Measurements from ENCODE around the gene CCSER2.
"Not testable (repeated sequence)": the region's sequence is repeated elsewhere in the genome, so short reads cannot be mapped to it uniquely, and the experiment has no call there.

CCSER2 gene

GRCh38 chr10:84392181-84392580 is 63.8 kb downstream of the CCSER2 start:
- no peak for DNase-seq (ENCODE audit: low read depth)

DNA sequence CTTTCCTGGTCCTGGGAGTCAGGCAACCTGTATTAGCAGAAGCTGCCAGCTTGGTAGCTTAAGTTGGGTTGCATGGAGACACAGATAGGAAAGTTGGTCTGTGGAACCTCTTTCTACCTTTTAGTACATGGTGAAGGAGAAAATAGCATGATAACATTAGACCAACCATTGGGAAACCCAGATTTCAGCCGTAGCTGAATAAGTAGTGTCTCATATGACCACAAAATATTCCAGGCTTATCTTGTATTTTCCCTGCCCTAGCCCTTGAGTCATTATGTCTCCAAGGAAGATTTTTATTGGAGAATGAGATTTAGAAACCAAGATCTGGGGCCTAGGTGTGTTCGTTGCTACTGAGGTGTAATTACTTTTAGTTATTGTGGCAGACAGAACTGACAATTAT is 67.2 kb downstream of the CCSER2 start:
- DNase-seq (ENCODE audit: low read depth): no peak

- DNase-seq (ENCODE audit: low read depth): no peak
These were observed 69.4 kb downstream of the CCSER2 start for GRCh38 chr10:84397735-84398144.

- DNase-seq (ENCODE audit: low read depth): no peak
These were observed 70.3 kb downstream of the CCSER2 start for GRCh38 chr10:84398696-84399095.

DNA sequence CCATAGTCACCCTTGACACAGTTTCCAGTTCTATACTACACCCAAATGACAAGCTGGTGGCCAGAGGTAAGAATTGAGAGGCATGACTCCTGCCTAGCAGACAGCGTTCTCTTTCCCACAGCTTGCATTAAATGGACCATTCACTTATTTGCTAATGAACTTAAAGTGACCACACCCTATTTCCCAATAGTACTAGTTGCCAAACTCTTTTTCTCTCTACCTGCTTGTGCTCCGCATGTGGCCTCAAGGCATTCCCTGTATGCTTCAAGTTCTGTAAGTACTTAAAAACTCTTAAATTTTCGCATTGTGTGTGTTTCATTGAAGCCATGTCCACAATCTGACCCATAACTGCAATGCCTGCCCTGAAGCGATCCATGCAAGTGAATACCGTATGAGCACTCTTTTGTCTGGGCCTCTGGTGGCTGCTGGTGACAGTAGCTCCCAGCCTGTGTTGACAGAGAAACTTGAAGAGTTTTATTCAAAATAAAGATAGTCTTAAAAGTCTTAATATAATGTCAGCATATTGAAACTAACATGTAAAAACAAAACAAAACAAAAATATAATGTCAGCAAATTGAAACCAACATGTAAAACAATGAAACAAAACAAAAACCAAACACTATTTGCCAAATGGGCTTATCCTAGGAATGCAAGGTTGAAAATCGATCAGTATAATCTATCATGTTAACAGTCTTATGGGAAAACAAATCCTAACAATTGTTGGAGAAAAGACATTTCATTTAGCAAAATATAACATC is 73.6 kb downstream of the CCSER2 start:
- DNase-seq (ENCODE audit: low read depth): no peak

DNA sequence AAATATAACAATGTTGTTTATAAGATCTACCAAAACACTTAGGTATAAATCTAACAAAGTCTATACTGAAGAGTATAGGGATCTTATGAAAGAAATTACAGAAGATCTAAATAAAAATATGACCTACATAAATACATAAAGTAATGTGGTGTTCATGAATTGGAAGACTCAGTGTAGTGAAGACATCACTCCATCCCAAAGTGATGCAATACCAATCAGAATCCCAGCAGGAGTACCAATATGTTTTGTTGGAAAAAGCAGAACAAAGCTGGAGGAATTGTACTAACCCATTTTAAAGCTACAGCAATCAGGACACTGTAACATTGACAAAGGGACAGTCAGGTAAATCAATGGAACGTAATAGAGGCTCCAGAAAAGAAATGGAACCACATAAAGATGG is 76.4 kb downstream of the CCSER2 start:
- no peak for DNase-seq (ENCODE audit: low read depth)

- no peak for DNase-seq (ENCODE audit: low read depth)
These were observed 77.3 kb downstream of the CCSER2 start for GRCh38 chr10:84405662-84406061.

GRCh38 chr10:84406561-84406960 is 78.2 kb downstream of the CCSER2 start:
- no peak for DNase-seq (ENCODE audit: low read depth)

DNA sequence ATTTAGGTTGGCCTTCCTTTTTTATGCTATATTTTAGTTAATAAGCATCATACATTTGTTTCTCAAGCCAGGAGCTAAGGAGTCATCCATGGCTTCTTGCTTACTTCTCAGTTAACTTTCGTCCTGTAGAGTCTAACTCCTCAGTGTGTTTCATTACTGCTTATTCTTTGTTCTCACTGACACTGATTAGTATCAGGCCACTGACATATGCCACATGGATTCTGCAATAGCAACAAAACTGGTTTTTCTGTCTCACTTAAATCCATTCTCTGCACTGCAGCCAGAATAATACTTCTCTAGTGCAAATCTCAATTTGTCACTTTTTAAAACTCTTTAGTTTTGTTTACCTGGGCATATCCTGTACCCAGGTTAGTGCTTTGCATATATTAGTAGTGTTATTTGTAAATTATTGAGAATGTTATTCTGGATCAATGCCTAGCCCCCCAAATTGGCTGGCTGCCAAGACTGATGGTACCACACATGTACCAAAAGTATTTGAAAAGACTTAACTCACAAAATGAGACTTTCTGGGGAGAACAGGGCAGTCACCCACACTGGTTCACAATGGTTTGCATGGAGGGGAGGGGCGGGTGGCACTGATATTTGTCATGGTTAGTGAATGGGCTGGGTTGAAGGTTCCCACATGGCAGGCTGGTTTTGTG is 79.1 kb downstream of the CCSER2 start:
- DNase-seq (ENCODE audit: low read depth): no peak

DNA sequence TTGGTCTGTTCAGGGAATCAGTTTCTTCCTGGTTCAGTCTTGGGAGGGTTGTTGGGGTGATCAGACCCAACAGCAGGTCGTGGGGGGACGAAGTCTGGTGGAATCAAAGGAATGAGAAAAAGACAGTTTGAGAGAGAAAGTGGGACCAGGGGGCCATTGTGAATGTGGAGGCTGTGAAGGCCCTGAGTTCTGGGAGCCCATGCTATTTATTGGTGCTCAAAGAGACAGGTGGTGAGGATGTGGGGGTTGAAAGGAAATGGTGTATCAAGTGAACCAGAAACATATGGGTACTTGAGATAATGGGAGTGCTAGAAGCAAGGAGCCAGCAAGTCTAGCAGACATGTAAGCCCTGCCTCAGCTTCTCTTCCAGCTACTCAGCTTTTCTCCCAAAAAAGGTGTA is 84.1 kb downstream of the CCSER2 start:
- no peak for DNase-seq (ENCODE audit: low read depth)

DNA sequence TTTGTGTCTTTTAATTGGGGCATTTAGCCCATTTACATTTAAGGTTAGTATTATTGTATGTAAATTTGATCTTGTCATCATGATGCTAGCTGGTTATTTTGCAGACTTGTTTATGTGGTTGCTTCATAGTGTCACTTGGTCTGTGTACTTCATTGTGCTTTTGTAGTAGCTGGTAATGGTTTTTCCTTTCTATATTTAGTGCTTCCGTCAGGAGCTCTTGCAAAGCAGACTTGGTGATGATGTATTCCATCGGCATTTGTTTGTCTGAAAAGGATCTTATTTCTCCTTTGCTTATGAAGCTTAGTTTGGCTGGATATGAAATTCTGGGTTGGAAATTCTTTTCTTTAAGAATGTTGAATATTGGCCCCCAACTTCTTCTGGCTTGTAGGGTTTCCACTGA is 85.7 kb downstream of the CCSER2 start:
- DNase-seq (ENCODE audit: low read depth): not testable (repeated sequence)

GRCh38 chr10:84415539-84416244 is 87.3 kb downstream of the CCSER2 start:
- no peak for DNase-seq (ENCODE audit: low read depth)

- no peak for DNase-seq (ENCODE audit: low read depth)
These were observed 87.8 kb downstream of the CCSER2 start for GRCh38 chr10:84416245-84416555.

- DNase-seq (ENCODE audit: low read depth): no peak
These were observed 95.3 kb downstream of the CCSER2 start for GRCh38 chr10:84423719-84424118.

- peak; percentile 97 for DNase-seq (ENCODE audit: low read depth)
These were observed 96.4 kb downstream of the CCSER2 start for GRCh38 chr10:84424731-84425167.

DNA sequence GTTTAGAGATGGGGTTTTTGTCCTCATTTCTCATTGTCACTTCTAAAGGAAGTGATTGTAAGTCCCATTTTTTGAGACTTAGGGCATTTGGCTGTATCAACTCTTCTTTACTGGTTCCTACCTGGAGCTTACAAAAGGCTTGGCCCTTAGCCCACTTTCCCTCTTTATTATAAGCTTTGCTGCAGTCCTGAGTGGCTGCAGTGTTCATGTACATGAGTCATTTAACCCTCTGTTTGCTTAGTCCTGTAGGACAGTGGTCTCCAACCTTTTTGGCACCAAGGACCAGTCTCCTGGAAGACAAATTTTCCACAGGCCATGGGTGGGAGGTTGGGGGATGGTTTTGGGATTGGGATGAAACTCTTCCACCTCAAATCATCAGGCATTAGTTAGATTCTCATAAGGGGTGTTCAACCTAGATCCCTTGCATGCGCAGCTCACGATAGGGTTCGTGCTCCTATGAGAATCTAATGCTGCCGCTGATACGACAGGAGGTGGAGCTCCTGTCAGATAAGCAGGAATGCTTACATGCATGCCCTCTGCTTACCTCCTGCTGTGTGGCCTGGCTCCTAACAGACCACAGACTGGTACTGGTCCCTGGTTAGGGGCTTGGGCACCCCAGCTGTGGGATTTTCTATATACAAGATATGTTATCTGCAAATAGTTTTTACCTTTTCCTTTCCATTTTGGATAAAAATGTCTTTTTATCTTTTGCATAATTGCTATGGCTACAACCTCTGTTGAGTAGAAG is 99.7 kb downstream of the CCSER2 start:
- DNase-seq (ENCODE audit: low read depth): no peak

DNA sequence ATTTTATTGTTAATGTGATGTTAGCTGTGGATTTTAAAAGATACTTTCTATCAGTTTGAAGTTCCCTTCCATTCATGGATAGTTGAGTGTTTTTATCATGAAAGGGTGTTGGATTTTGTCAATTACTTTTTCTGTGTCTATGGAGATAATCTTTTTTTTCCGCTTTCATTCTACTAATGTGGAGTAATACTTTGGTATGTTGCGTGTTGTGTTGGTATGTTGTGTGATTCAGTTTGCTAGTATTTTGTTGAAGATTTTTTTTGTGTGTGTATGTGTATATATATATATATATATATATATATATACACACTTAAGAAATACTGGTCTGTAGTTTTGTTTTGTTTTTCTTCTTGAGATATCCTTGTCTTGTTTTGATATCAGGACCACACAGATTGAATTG is 100.3 kb downstream of the CCSER2 start:
- DNase-seq (ENCODE audit: low read depth): no peak

GRCh38 chr10:84429926-84430520 is 101.6 kb downstream of the CCSER2 start:
- no peak for DNase-seq (ENCODE audit: low read depth)

- no peak for DNase-seq (ENCODE audit: low read depth)
These were observed 104.5 kb downstream of the CCSER2 start for GRCh38 chr10:84432891-84433290.

- no peak for DNase-seq (ENCODE audit: low read depth)
These were observed 112.4 kb downstream of the CCSER2 start for GRCh38 chr10:84440781-84441180.

- no peak for DNase-seq (ENCODE audit: low read depth)
These were observed 119.5 kb downstream of the CCSER2 start for GRCh38 chr10:84447701-84448400.
